ENCODE measurements around the gene DCHS2. TPM values are rescaled to one million over a fixed set of nuclear protein-coding genes. Genes with fewer than 3 reads are reported as not detected.

DCHS2 gene
- total and polyA plus RNA-seq, 2 of the 8 experiments (the other 6 are each of a cell fraction or from before 2014, with no cell fraction given), result 0.54 to 2.6 TPM

DNA sequence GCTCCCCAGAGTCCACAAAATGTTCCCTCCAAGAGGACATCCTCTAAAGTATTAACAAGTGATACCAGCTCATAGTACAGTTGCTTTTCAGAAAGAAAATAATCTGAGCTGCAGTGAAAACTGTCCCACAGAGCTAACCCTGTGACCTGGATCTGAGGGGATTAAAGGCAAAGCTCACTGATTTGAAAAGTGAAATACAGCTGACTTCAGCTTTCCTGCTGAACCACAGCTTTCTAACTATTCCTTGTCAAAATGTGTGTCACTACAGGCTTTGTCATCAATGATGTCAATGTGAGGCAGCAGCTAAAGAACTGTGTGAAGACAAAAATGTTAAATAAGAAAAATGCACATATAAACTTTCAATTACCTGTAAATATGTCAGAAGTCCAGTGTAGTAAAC, 36.9 kb downstream of the DCHS2 start:
- Histone ChIP-seq H2BK5ac (ENCODE audit: low read depth, low read length) (no peak overlapping the region), H3K79me2 (ENCODE audit: control insufficient read depth in 1 of 2, insufficient read depth in 2 of 2, low read length in 2 of 2) (no peaks in the 10 kb centered on the region), H2AFZ (ENCODE audit: low read length) (no peak overlapping the region), H3K9me3 (ENCODE audit: insufficient read depth in 2 of 2, low read depth in 1 of 2, low read length in 1 of 2) (no peaks in the 10 kb centered on the region), H3K4me2 (ENCODE audit: insufficient read depth in 1 of 2, low read depth in 2 of 2, low read length in 2 of 2) (no peak overlapping the region), H4K8ac (ENCODE audit: extremely low read depth, insufficient read depth, low read length) (no peak overlapping the region), H3K18ac (ENCODE audit: extremely low read depth, low read length) (no peak overlapping the region), H3K14ac (ENCODE audit: insufficient read length) (no peak overlapping the region), H3K56ac (replicated peaks; ENCODE audit: insufficient read length, low read depth, low read length) (no peak overlapping the region), H3K4ac (replicated peaks; ENCODE audit: insufficient read length, low read depth, low read length) (no peak overlapping the region), H2BK20ac (ENCODE audit: low read length) (no peak overlapping the region), H2BK12ac (ENCODE audit: low read depth, low read length) (no peak overlapping the region), H2AK5ac (ENCODE audit: low read depth, low read length) (no peak overlapping the region), H4K91ac (replicated peaks; ENCODE audit: insufficient read length, low read length) (no peak overlapping the region), H3K27ac (ENCODE audit: low read depth, low read length) (no peak overlapping the region), H3K79me1 (ENCODE audit: low read depth, low read length) (no peaks in the 10 kb centered on the region), H3K9ac (replicated peaks in 1 of 4; ENCODE audit: extremely low read depth in 1 of 4, low read depth in 3 of 4, low read length in 3 of 4) (no peak overlapping the region), H3K23me2 (ENCODE audit: low read depth, low read length) (no peaks in the 10 kb centered on the region), H2BK120ac (replicated peaks; ENCODE audit: low read depth, low read length) (no peak overlapping the region), H3K23ac (ENCODE audit: insufficient read length) (no peak overlapping the region), H3K4me1 (replicated peaks in 1 of 4; ENCODE audit: control insufficient read depth in 3 of 4, insufficient read depth in 4 of 4, low read length in 3 of 4) (no peaks in the 10 kb centered on the region), H3K27me3 (replicated peaks in 1 of 4; ENCODE audit: control insufficient read depth in 3 of 4, extremely low read depth in 1 of 4, insufficient read depth in 3 of 4, low read length in 3 of 4) (no peaks in the 10 kb centered on the region), H4K5ac (ENCODE audit: insufficient read length, low read depth, low read length) (no peak overlapping the region), H4K20me1 (replicated peaks in 1 of 2; ENCODE audit: control insufficient read depth in 1 of 2, insufficient read depth in 2 of 2, low read length in 2 of 2) (no peaks in the 10 kb centered on the region), H3K36me3 (ENCODE audit: control insufficient read depth in 2 of 4, insufficient read depth in 4 of 4, low read length in 3 of 4) (no peaks in the 10 kb centered on the region), H3K4me3 (ENCODE audit: extremely low read depth in 1 of 4, insufficient read depth in 2 of 4, low read depth in 3 of 4, low read length in 4 of 4) (no peak overlapping the region), H2BK15ac (ENCODE audit: low read length) (no peak overlapping the region)
- ChIA-PET POLR2A (ENCODE audit: partially characterized antibody) (no interaction called here), CTCF (ENCODE audit: partially characterized antibody) (interaction anchor here (1.0 to 2.7 kb wide), 2 partner anchors 11 to 52 kb away, joined by 3 to 6 read pairs; no protein-coding TSS in a partner anchor)
- DNase-seq (ENCODE audit: low read depth in 1 of 2, low spot score in 2 of 2), result no peak
- FAIRE-seq, result no peak
- no peak for TF ChIP-seq CHD2 (IDR thresholded peaks at IDR 0.05; ENCODE audit: low read length)
- TF ChIP-seq, protein P1, sequence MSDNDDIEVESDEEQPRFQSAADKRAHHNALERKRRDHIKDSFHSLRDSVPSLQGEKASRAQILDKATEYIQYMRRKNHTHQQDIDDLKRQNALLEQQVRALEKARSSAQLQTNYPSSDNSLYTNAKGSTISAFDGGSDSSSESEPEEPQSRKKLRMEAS (IDR thresholded peaks at IDR 0.05), result no peak
- no peak for TF ChIP-seq KDM1A (IDR thresholded peaks at IDR 0.05; ENCODE audit: borderline replicate concordance, low read length)
- TF ChIP-seq TAF7 (optimal IDR thresholded peaks at IDR 0.05; ENCODE audit: borderline replicate concordance, low read depth, low read length), result no peak
- TF ChIP-seq FOSL1 (IDR thresholded peaks at IDR 0.05; ENCODE audit: insufficient read depth, low read depth, low read length), result no peak

All from H1 (cell line).